Tibial artery (tissue), 4 donors: ENCODE results near the gene CDH4.

ENCODE experiments used
- DNase-seq, 2 donors: peaks; one replicate each; pipeline ENCODE4 v3.0.0-alpha.2; 2019
- H3K27ac ChIP-seq, 2 donors: fragments of 200-600 bp; sonication (generic) in 1 of 2; 1 replicate in 1 of 2; 2 replicates in 1 of 2; pipeline ENCODE4 v1.5.1; 2018 to 2019; ENCODE audit warnings: mild to moderate bottlenecking in 1 of 2
- H3K27me3 ChIP-seq, 2 donors: fragments of 200-600 bp; sonication (generic) in 1 of 2; one replicate each; pipeline versions ENCODE4 v1.5.1 to v1.6.0; 2016 to 2019
- H3K36me3 ChIP-seq, 3 donors: fragments of 200-600 bp; sonication (generic) in 2 of 3; one replicate each; pipeline ENCODE4 v1.5.1; 2016 to 2019; ENCODE audit warnings: mild to moderate bottlenecking in 2 of 3
- H3K4me1 ChIP-seq, 4 donors: fragments of 200-600 bp; sonication (generic) in 2 of 4; 1 replicate in 3 of 4; 2 replicates in 1 of 4; pipeline ENCODE4 v1.5.1; 2016 to 2019
- H3K4me3 ChIP-seq, 2 donors: fragments of 200-600 bp; sonication (generic) in 1 of 2; 1 replicate in 1 of 2; 2 replicates in 1 of 2; pipeline ENCODE4 v1.5.1; 2018 to 2019; ENCODE audit warnings: mild to moderate bottlenecking in 2 of 2
- H3K9me3 ChIP-seq, 3 donors: fragments of 200-600 bp; sonication (generic) in 1 of 3; one replicate each; pipeline ENCODE4 v1.5.1; 2016 to 2019
- intact Hi-C: fragments of 100-400 bp; cut with DNase I; formaldehyde crosslinking; loops from one replicate; pipeline ENCODE4 v1.15.0; 2023; ENCODE audit warnings: low total_unique reads
- TF ChIP-seq, protein P1 (sequence below), 2 experiments: fragments of 200-600 bp in 1 of 2; fragments of 450-650 bp in 1 of 2; IDR thresholded peaks; one replicate each; pipeline ENCODE4 v1.5.1; 2017 to 2019; ENCODE audit warnings: antibody characterized with exemption in 2 of 2, mild to moderate bottlenecking in 1 of 2, moderate library complexity in 1 of 2

Gene CDH4

DNA sequence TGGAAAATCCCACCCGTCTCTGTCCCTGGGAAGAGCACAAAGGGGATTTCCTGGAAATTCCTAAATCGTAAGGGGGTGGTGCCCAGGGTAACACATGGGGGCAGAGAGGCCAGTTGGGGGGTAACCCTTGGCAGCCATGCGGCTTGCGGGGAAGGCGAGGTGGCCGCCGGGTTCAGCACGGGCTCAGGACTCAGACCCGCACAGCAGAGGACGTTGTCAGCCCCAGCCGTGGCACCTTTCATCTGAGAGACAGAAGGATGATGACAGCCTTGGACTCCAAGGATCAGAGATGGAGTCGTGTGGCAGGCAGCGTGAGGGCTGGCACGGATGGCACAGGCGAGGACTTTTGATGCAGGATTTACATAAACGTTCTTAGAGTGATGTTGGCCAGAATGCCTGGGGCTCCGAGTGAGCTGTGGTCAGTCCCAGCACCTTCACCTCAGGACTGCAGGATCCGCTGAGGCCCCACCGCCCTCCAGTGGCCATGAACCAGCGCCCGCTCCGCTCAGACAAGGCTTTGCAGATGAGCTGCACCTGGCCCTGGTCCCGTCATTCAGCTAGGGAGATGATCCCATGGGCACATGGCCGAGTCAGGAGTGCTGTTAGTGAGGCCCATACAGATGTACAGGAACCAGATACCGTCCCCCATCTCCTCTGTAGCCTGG is 623.3 kb downstream of the CDH4 start:
- intact Hi-C loops = no loop called here
- Histone ChIP-seq H3K9me3 (peaks cover 0 to 12% (median 0%) of the 10 kb centered on the region in 3 donors), H3K4me3 (no peak overlapping the region), H3K36me3 (no peaks in the 10 kb centered on the region), H3K27ac (no peak overlapping the region), H3K4me1 (no peaks in the 10 kb centered on the region), H3K27me3 (peaks cover 0 to 45% of the 10 kb centered on the region in 2 donors)
- no peak for DNase-seq
- TF ChIP-seq, protein P1, sequence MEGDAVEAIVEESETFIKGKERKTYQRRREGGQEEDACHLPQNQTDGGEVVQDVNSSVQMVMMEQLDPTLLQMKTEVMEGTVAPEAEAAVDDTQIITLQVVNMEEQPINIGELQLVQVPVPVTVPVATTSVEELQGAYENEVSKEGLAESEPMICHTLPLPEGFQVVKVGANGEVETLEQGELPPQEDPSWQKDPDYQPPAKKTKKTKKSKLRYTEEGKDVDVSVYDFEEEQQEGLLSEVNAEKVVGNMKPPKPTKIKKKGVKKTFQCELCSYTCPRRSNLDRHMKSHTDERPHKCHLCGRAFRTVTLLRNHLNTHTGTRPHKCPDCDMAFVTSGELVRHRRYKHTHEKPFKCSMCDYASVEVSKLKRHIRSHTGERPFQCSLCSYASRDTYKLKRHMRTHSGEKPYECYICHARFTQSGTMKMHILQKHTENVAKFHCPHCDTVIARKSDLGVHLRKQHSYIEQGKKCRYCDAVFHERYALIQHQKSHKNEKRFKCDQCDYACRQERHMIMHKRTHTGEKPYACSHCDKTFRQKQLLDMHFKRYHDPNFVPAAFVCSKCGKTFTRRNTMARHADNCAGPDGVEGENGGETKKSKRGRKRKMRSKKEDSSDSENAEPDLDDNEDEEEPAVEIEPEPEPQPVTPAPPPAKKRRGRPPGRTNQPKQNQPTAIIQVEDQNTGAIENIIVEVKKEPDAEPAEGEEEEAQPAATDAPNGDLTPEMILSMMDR (IDR thresholded peaks at IDR 0.05) = no peak

DNA sequence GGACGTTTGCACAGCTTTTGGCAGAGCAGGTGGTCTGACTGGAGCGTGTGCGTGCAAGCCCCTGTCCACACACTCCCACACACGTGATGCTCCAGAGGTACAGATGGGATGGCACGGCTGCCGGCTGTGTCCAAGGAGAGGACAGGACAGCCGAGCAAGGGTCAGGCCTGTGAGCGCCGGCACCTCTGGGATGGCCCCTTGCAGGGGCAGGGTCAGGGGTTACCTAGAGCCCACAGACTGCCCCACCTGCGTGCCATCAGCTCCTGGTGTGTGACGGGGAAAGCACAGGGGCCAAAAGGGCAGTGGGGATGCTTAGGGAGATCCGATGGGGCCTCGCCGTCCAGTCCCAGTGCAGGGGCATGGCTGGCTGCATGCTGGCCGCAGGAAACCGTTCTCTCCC is 623.9 kb downstream of the CDH4 start:
- TF ChIP-seq, protein P1 (IDR thresholded peaks at IDR 0.05) = no peak
- Histone ChIP-seq H3K4me3 (no peak overlapping the region), H3K4me1 (no peaks in the 10 kb centered on the region), H3K27ac (no peak overlapping the region), H3K9me3 (peaks cover 0 to 12% (median 0%) of the 10 kb centered on the region in 3 donors), H3K36me3 (no peaks in the 10 kb centered on the region), H3K27me3 (peaks cover 0 to 51% of the 10 kb centered on the region in 2 donors)
- no peak for DNase-seq
- intact Hi-C loops = no loop called here

DNA sequence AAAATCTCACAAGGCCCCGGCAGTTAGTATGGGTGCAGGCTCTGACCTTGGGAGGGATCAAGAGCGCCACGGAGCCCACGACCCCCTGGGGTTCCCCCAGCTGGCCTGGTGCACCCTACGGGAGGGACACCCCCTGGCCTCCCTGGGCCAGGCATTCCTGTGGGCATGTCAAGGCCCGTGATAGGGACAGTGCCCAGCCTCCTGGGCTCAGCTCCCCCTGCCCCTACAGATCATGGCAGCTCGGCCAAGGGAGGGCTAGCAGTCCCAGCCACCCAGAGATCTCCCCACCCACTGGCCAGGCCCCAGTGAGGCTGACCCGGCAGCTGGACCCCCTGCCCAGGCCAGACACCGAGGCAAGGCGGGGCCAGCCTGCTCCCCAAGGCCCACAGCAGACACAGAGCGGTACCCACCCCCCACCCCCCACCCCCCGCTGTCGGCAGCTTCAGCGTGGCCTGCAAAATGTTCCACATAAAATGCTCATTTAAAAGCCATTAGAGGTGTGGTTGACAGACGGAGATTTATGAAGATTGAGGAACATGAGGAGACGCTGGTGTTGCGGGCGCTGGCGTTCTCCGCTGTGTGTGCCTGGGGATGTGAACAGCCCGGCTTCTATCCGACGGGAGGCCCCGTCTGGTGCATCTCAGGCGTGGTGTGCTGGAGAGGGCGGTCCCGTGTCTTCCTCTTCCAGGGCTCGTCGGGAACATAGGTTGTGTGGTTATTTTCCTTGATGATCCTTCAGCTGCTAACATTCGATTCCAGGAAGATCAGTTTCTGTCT is 625.1 kb downstream of the CDH4 start:
- Histone ChIP-seq H3K27ac (no peak overlapping the region), H3K9me3 (peaks cover 0 to 2% (median 0%) of the 10 kb centered on the region in 3 donors), H3K36me3 (no peaks in the 10 kb centered on the region), H3K4me3 (no peak overlapping the region), H3K27me3 (peaks cover 0 to 63% of the 10 kb centered on the region in 2 donors), H3K4me1 (no peaks in the 10 kb centered on the region)
- DNase-seq = no peak
- intact Hi-C loops = no loop called here
- TF ChIP-seq, protein P1 (IDR thresholded peaks at IDR 0.05) = no peak

DNA sequence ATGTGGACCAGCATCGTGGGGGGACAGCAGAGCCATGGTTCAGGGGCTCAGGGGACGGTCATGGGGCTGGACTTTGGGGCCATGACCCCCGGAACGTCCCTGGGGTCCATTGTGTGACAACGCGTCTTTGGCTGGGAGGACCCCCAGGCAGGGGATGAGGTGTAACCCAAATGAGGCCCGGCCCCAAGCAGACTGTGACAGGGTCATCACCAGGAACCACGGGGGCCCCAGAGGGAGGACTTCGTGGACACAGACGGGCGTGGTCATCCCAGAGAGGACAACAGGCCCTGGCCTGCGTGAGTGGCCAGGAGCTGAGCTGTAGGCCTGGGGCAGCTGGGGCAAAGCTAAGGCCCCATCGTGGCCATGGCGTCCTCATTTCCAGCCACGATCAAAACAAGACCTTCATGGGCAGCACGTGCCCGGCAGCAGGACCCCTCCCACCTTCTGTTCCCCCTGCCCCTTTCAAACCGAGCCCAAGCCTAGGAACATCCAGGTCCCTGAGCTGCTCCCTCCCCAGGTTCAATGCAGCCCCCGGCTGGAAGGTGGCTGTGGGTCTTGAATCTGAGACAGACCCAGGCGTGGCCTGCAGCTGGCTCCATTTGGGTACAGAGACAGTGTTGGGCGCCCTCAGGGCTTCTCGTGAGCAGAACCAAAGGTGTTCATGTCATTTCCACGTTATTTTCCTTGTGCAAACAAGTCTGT is 625.9 kb downstream of the CDH4 start:
- DNase-seq = no peak
- Histone ChIP-seq H3K9me3 (no peaks in the 10 kb centered on the region), H3K27me3 (peaks cover 0 to 67% of the 10 kb centered on the region in 2 donors), H3K4me3 (no peak overlapping the region), H3K4me1 (no peaks in the 10 kb centered on the region), H3K36me3 (no peaks in the 10 kb centered on the region), H3K27ac (no peak overlapping the region)
- intact Hi-C loops = no loop called here
- TF ChIP-seq, protein P1 (IDR thresholded peaks at IDR 0.05) = no peak

DNA sequence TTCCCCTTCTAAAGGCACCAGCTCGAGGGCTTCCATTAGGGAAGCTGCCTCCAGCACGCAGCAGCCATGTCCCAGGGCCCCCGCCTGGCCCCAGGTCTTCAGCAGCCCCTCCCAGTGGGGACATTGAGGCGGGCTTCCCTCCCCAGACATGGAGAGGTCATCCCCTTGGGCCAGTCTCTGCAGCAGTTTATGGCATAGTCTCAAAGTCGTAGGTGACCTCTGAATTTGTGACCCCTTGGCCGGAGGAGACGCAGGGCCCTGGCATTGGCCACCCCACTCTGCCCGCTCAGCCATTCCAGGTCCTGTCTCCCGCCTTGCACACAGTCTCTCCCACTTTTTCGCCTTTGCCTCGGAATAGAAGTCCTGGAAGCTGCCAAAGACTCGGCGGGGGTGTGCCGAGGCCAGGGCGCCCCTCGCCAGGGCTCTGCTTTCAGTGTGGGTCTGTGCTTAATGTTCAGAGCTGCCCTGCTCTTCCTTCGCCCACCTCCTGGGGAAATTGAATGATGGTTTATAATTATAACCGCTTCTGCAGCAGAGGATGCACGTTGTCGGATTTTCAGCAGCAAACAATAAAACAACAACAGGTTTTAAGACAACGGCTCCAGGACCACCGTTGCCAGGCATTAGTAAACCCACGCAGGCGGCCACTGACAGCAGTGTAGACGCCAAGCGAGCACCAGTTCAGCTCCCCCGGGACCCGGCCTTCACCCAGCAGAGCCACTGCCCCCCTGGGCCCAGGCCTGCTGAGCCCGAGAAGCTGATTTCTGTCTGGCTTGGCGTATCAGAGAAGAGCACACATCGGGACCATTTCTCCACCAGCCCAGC is 626.6 kb downstream of the CDH4 start:
- intact Hi-C loops = no loop called here
- DNase-seq = no peak
- H3K27me3 ChIP-seq = peaks cover 0 to 75% of the 10 kb centered on the region in 2 donors
- no peak overlapping the region for H3K27ac ChIP-seq
- TF ChIP-seq, protein P1 (IDR thresholded peaks at IDR 0.05) = no peak
- H3K4me1 ChIP-seq = no peaks in the 10 kb centered on the region
- no peaks in the 10 kb centered on the region for H3K36me3 ChIP-seq
- H3K4me3 ChIP-seq = no peak overlapping the region
- H3K9me3 ChIP-seq = no peaks in the 10 kb centered on the region
